ENCODE data around the gene TMEM170B.

DNA sequence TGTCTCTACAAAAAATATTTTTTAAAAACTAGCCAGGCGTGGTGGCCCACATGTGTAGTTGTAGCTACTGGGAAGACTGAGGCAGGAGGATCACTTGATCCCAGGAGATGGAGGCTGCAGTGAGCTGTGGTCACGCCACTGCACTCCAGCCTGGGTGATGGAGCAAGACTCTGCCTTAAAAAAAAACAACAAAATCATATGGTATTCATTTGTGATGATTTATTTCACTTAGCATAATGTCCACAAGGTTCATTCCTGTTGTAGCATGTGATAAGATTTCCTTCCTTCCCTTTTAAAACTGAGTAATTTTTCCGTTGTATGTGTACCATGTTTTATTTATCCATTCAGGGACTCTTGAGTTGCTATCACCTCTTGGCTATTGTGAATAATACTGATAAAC lies 26.2 kb downstream of the TMEM170B start:
- TF ChIP-seq CTCF (IDR thresholded peaks at IDR 0.05): no peak
- TF ChIP-seq EZH2 (IDR thresholded peaks at IDR 0.05): no peak
- no peak for TF ChIP-seq EZH2phosphoT487 (IDR thresholded peaks at IDR 0.05)

Data from neural progenitor cell (in vitro differentiated cells).